Measurements from ENCODE around the gene GABRP.
"Not testable (repeated sequence)": the region's sequence is repeated elsewhere in the genome, so short reads cannot be mapped to it uniquely, and the experiment has no call there.

The GABRP gene

DNA sequence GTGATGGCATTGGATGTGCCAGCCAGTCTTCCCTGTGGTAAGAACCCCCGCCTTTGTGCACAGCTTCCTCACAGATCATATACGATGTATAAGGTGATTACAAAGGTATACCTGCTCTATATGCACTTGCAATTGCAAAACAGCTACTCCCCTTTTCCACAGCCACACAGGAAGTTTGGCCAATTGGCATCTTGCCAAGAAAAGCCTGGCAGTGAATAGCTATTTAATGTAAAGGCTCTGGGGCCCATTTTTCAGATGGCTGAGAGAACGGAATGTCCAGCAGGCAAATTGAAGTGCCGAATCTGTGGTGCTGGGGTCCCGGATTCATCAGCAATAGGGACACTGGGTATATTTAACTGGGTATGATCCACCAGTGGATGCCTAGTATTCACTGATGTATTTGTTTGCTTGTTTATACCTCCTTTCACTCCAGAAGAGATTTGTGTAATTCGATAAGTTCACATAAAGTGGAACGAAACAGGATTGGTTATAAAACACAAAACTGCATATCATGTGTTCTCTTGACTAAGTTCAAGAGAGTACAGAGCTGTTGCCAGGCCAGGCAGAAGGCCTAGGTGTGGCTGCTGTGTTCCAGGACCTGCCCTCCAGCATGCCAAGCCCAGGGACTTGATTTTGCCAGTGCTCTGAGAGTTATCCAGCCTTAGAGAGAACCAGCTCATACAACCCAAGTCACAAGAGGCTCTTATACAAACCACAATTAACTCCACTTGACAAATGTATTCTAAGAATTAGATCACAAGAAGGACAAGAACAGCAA, 27.7 kb upstream of the GABRP start:
- no peak for DNase-seq (ENCODE audit: low read depth in 2 of 2)

DNA sequence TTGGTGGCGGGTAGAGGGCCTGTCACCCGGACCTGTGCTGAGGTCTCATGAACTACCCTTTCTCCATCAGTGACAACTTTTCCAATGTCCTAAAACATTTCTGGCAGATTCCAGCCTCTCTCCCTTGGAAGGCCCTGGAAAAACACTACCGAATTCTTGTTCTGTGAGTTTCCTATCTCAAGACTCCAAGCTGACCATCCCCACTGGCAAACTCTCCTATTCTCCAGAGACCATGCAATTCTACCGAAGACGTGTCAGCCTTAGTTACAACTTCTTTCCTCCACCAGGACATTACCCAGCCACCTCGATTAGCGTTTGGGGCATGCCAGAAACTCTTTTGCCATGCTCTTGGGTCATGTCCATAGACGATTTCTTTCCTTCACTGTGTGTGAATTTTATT, 26.8 kb upstream of the GABRP start:
- DNase-seq (ENCODE audit: low read depth in 2 of 2) = no peak

DNA sequence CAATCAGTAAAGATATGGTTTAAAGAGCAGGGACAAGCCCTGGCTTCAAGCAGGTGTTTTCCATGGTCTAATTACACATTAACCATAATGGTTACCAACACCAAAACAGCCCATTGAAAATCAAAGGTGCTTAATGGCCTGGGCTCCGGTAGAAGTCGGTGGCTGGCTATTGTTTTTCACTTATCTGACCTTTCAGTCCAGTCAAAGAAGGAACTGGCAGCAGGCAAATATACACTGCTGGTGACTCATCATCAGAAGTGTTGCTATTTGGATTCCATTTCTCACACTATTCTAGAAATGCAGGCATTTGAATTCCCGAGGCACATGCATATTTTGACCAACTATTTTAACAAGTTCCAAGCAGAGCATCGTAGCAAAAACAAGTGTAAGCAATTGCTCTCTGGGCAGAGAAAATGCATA, 26.3 kb upstream of the GABRP start:
- DNase-seq (ENCODE audit: low read depth in 2 of 2) = no peak

DNA sequence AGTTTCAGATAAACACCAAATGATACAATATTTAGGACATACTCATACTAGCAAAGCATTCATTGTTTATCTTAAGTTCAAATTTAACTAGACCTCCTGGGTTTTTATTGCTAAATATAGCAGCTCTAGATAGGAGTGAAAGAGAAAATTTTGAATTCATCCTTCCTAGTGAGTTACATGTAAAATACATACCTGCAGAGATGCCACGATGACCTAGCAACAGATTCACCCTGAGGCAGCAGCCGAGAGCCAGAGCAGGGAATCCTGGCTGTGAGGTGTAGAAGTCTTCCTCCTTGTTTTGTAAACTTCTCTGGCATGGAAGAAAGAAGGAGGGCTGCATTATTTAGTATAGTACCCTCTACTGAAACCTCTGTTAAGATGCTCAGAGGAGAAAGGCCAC, 25.9 kb upstream of the GABRP start:
- no peak for DNase-seq (ENCODE audit: low read depth in 2 of 2)

DNA sequence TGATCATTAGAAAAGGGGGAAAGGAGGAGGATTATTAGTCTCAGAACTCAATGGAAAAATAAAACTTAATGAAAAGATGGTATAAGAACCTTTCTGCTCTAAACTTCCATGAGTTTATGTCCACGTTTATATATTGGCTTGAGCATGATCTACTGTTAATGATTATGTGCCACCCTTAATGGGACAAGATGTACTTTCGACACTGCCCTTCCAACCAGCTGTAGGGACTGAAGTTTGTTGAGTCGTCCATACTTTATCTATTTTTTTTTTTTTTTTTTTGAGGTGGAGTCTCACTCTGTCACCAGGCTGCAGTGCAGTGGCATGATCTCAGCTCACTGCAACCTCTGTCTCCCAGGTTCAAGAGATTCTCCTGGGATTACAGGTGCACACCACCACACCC, 25.0 kb upstream of the GABRP start:
- DNase-seq (ENCODE audit: low read depth in 2 of 2) = no peak

DNA sequence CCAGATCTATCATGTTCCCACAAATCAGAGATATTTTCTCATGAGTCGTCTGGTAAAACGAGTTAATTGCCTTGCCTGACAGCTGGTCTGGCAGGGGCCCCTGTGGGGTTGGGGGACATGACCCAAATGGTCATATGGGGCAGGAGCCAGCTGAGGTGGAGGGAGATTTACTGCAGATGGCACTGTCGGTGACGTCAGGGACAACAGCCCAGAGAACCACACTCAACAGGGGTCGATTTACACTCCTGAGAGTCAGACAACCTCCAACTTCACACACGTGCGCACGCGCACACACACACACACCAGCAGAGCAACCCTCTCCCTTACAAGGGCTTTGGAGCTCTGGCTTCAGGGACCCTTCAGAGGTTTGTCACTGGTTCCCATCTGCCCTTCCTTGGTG, 23.4 kb upstream of the GABRP start:
- DNase-seq (ENCODE audit: low read depth in 2 of 2) = no peak

DNA sequence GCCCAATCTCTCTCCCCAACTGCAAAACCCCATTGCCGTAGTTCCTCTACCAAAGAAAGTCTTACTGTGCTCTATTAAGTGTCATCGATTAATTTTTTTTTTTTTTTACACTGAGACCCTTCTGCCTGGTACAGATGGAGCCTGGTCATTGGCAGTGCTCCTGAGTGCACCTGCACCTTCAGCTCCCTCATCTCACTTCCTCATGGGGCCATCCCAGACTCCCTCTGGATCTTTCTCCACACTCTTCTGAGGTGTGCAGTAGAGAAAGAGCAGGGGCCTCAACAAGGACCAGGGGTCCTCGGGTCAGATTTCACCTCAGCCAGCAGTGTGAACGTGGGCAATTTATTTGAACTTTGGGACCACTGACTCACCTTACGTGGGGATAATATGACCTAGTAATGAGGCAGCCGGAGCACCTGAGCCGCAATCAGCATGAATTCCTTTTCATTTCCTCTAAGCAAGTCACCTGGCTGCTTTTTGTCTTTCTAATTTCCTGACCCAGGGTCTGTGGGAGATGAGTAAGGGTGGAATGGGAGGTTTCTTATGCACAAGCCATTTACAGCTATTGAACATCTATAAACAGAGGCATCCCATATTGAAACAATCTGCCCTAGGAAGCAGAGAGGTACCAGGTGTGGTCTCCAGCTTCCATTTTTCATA, 22.3 kb upstream of the GABRP start:
- no peak for DNase-seq (ENCODE audit: low read depth in 2 of 2)

DNA sequence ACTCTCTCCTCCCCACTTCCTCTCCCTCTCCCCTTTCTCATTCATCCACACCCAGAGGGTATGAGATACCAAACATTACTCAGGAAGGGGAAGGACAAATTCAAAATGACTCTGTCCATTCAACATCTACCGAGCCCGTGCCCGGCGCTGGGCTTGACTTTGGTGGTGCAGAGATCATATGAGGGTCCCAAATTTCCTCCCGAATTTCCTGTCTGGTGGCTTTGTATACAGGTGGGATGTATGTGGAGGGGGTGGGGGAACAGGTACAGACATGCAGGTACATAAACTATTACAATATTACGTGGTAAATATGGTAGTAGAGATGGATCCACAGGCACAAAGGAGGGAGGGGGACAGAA, 21.8 kb upstream of the GABRP start:
- DNase-seq (ENCODE audit: low read depth in 2 of 2) = no peak

DNA sequence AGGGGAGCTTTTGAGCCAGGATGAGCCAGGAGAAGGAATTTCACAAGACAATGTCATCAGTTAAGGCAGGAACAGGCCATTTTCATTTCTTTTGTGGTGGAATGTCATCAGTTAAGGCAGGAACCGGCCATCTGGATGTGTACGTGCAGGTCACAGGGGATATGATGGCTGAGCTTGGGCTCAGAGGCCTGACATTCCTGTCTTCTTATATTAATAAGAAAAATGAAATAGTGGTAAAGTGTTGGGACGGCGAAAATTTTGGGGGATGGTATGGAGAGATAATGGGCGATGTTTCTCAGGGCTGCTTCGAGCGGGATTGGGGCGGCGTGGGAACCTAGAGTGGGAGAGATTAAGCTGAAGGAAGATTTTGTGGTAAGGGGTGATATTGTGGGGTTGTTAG, 21.2 kb upstream of the GABRP start:
- not testable (repeated sequence) for DNase-seq (ENCODE audit: low read depth in 2 of 2)

DNA sequence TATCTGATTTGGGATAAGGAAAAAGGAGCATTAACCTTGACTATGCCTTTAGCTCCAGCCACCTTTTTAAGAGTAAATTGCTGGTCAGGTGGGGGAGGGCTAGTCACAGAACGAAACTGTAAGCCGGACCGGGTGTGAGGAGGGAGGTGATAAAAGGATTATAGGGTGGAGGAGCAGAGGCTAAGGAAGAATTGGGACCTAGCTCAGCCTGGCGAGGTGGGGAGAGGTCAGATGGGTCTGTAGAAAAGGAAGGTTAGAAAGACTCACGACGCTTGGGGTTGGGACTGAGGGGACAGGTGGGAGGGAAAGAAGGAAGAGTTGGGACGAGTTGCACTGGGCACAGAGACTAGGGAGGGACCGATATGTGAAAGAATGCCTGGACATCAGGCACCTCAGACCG, 17.7 kb upstream of the GABRP start:
- DNase-seq (ENCODE audit: low read depth in 2 of 2) = not testable (repeated sequence)

DNA sequence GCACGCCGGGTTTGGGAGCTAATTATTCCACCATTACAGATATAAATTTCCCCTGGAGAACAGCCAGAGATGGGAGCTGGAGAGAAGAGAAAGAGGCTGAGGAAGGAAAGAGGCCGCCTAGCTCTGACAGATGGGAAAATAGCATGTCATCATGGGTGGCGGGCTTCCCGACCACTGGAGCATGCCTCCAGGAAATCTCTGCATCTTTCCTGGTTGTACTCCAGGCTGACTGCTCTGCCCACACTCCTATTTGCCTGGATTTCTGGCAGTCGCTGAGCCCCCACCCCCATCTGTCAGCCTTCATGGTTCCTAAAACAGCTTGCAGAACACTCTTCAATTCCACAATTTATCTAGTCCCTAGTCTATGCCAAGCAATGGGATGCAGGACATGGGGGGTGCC, 14.3 kb upstream of the GABRP start:
- no peak for DNase-seq (ENCODE audit: low read depth in 2 of 2)

DNA sequence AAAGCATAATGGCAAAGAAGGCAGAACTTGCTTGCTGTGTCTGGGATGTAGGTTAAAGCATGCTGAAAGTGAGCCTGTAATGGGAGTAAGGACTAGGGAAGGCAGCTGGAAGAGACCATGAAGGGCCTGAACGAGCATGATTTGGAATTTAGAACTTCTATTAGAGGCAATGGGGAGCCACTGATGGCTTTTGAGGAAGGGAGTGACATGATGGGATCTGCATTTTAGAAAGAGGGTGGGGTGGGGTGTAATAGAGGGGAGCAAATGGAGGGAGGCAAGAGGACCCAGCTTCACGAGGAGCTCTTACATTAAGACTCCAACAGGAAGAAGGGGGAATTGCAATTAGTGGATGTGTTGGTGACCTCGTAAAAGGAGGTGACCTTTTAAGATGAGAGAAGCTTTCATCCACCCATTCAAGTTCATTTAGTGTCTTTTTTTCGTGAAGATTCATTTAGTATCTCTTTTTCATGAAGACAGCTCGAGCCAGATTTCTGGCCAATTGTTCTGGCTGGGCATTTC, 13.6 kb upstream of the GABRP start:
- no peak for DNase-seq (ENCODE audit: low read depth in 2 of 2)

DNA sequence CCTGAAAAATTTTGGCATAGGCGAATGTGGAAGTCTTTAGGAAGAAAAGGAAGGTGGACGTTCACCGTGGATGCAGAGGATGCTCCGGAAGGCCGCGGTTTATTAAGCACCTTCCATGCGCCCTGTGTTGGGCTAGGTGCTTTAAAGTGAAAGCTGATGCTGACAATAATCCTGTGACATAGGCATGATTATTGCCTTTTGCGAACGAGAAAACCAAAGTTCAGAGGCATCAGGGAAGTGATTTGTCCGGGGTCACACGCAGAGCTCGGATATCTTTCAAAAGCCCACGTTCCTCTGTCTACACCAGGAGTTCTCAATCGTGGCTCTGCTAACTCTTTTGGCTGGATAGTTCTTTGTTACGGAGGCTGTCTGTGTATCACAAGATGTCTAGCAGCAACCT, 12.0 kb upstream of the GABRP start:
- no peak for DNase-seq (ENCODE audit: low read depth in 2 of 2)

DNA sequence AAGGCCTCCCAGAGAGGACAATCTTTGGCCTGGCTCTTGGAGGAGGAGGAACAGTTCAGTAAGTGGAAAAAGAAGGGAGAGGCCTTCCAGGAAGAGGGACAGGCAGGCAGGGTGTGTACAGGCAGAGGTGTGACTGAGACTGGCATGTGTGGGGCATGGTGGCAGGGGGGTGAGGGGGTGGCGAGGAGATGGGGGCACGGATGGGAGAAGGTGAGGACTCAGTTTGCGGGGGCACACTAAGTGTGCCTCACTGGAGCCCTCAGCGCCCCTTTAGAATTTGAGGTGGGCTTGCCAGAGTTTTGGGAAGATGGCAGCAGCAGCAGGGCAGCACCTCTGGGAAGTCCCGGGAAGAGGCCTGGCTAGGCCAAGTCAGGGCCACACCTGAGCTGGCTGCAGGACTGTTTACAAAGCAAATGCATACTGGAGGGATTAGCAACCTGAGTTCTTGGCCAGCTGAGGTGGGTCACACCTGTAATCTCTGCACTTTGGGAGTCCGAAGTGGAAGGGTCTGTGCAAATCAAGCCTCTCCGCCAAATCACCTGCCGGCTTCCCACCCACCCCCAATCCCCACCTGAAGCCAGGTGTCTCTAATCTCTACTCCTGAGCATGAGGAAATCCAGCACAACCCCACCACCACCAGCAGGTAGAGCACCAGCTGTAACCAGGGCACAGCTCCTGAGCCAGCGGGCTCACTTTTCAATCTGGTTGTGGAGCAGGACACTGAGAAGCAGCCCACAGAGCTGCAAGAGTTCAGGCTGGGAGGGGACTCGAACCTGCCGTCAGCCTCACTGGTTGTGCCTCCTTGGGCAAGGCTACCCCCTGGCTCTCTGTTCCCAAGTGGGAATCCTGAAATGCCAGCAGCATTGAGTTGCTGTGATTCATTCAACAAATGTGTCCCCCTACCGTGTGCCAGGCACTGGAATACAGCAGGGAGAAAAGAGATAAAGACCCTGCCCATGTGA, 10.2 kb upstream of the GABRP start:
- no peak for DNase-seq (ENCODE audit: low read depth in 2 of 2)

DNA sequence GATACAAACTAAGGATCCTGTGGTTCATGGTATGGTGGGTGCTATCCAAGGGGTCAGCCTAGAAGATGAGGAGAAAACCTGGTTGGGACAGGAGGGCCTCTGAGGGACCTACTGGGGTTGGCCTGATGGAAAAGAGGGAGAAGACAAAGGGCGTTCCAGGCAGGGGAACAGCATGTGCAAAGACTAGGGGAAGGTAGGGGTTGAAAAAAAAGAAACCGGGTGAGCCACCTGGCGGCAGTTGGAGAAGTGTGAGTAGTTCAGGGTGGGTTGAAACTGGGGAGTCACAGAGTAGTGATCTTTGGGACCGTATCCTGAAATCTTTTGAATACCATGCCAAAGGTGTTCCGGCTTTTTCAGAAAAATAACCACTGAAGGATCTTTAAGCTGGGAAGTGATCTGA, 8.7 kb upstream of the GABRP start:
- no peak for DNase-seq (ENCODE audit: low read depth in 2 of 2)

DNA sequence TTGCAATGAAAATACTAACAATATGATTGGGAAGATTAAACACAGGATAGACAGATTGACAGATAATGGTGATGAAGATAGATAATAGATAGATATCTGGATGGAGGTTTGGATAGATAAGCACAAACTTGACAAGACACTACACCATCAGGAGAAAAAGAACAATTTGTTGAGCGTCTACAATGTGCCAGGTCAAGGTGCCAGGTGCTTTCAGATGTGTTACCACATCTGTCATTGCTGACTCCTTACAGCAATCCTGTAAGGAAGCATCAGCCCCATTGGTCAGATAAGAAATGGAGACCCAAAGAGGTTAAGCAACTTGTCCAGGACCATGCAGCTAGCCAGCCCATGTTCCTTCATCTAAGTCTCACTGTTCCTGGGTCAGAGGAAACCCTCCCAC, 1.6 kb upstream of the GABRP start:
- DNase-seq (ENCODE audit: low read depth in 2 of 2) = no peak

DNA sequence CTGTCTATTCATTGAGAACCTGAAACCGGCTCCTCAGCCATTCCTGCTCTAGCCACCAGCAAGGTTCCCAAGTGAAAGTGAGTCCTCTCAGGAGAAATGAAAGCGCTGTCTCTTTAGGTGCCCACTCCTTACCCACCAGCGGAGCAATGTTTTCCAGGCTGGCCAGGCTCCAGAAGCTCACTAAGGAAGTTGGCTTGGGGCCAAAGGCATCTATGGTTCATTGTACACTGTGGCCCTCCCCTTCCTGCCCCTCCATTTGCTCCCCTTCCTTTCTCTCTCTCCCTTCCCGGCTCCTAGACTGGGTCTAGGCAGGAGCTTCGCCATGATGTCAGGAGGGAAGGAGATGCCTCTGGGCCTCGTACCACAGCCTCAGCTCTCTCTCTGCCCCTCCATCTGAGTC, 1.1 kb upstream of the GABRP start:
- DNase-seq (ENCODE audit: low read depth in 2 of 2) = no peak

DNA sequence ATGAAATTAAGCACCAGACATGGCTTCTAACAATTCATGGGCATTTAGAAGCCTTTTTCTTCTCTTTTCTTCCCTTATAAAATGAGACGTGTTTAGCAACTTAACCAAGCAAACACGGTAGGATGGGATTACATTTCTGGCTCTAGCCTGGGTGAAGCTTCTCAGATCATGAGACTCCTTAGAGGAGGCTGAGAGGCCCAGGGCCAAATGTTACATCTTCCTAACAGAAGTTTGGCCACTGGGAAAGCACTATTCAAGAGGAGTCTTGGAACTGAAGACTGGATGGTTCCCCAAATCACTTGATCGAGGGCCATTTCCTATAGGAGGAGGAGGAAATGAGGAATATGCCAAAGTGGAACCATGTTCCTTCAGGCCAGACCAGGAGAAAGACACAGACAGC, 1.9 kb downstream of the GABRP start:
- no peak for DNase-seq (ENCODE audit: low read depth in 2 of 2)

DNA sequence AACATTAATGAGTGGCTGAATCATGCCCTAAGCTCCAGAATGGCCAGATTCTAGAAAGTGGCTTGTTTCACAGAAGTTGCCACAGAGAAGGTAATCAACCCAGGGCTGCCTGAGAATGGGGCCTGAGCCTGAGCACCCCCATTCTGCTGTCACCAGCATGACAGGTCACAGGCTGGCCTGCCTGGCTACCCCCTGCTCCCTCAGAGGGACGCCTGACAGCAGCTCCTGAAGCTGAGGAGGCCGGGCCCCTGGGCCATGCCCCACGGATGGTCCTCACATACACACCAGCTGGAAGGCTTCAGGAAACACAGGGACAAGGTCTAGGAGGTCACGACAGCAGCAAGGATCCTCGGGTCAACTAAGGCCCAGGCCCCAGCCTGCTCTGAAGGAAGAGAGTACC, 3.7 kb downstream of the GABRP start:
- no peak for DNase-seq (ENCODE audit: low read depth in 2 of 2)

DNA sequence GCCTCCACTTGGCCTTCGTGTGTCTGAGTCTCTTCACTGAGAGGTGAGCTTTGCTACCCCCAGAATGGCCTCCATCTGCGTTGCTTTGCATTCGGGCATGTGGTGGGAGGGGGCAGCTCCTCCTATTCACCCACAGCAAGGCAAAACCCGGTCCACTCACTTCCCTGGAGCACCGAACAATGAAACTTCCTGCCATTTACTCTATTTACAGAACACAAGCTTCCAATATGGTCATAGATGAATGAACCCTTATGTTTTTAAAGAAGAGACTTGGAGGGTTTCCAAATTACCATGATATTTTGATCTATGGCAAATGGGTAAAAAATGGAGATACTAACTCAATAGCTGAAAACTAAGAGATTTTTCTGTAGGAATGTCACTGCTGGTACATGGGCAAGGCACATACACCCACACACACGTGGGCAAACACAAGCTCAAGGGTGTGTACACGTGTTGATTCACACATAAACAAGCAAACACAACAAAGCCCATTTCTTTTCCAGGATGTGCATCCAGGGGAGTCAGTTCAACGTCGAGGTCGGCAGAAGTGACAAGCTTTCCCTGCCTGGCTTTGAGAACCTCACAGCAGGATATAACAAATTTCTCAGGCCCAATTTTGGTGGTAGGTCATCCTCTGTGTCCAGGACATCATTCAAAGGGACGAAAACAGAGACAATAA, 5.2 kb downstream of the GABRP start:
- DNase-seq (ENCODE audit: low read depth in 2 of 2) = no peak

DNA sequence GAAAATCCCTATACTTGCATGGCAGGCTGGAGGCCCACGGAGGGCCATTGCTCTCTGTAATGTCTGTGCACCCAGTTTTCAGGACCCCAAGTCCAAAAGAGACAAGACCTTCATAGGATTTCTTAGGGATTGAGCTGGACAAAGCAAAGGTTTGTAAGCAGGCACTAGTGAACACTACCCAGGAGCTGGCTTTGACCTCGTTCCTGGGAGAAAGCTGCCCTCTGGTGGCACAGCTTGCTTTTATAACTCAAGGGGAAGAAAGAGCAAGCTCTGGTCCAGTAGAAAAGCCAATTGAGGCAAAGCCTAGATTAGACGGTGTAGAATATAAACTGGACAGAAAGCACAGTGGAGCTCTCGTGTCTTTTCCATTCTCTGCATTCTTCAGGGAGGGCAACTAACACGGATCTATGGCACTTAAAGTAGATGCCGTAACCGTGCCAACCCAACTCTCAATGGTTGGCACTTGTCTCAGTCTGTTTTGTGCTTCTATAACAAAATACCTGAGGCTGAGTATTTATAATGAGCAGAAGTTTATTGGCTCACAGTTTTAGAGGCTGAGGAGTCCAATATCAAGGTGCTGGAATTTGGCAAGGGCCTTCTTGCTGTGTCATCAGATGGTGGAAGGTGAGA, 7.9 kb downstream of the GABRP start:
- peak in 1 of 2 experiments; percentile 9 for DNase-seq (ENCODE audit: low read depth in 2 of 2)
